Effector memory CD4-positive, alpha-beta T cell (primary cell): Measurements from ENCODE around the gene MRPL32.

ENCODE experiments used
- DNase-seq, 3 donors: peaks; one replicate each; pipeline ENCODE4 v3.0.0-alpha.2; 2020
- H3K27ac ChIP-seq: 2 replicates; pipeline ENCODE4 v1.7.0; 2013; ENCODE audit warnings: mild to moderate bottlenecking, low read length, moderate library complexity; ENCODE audit not compliant: insufficient read depth, poor library complexity, severe bottlenecking
- H3K27me3 ChIP-seq: replicated peaks from 2 replicates; pipeline ENCODE4 v1.7.0; 2013; ENCODE audit warnings: mild to moderate bottlenecking, low read length; ENCODE audit not compliant: insufficient read depth, control insufficient read depth, poor library complexity, severe bottlenecking
- H3K36me3 ChIP-seq: 2 replicates; pipeline ENCODE4 v1.7.0; 2013; ENCODE audit warnings: mild to moderate bottlenecking, low read length, moderate library complexity; ENCODE audit not compliant: control insufficient read depth, insufficient read depth
- H3K4me1 ChIP-seq: 2 replicates; pipeline ENCODE4 v1.7.0; 2013; ENCODE audit warnings: low read length, mild to moderate bottlenecking; ENCODE audit not compliant: control insufficient read depth, insufficient read depth, poor library complexity, severe bottlenecking
- H3K4me3 ChIP-seq: 2 replicates; pipeline ENCODE4 v1.7.0; 2013; ENCODE audit warnings: low read length, low read depth, mild to moderate bottlenecking; ENCODE audit not compliant: insufficient read depth, poor library complexity, severe bottlenecking
- H3K9me3 ChIP-seq: 2 replicates; pipeline ENCODE4 v1.7.0; 2013; ENCODE audit warnings: mild to moderate bottlenecking, low read length, moderate library complexity; ENCODE audit not compliant: control insufficient read depth

The MRPL32 gene

GRCh38 chr7:42982604-42983115, 50.5 kb downstream of the MRPL32 start:
- H3K27me3 ChIP-seq: no peaks in the 10 kb centered on the region
- no peak overlapping the region for H3K27ac ChIP-seq
- DNase-seq: no peak
- no peaks in the 10 kb centered on the region for H3K9me3 ChIP-seq
- H3K36me3 ChIP-seq: no peaks in the 10 kb centered on the region
- no peaks in the 10 kb centered on the region for H3K4me1 ChIP-seq
- H3K4me3 ChIP-seq: no peak overlapping the region

- Histone ChIP-seq H3K4me3 (no peak overlapping the region), H3K27me3 (no peaks in the 10 kb centered on the region)
- DNase-seq: no peak
Observed at GRCh38 chr7:42984137-42984536, 52.0 kb downstream of the MRPL32 start.

GRCh38 chr7:42986213-42986612, 54.0 kb downstream of the MRPL32 start:
- Histone ChIP-seq H3K4me3 (no peak overlapping the region), H3K9me3 (no peaks in the 10 kb centered on the region), H3K4me1 (no peaks in the 10 kb centered on the region), H3K27me3 (no peaks in the 10 kb centered on the region), H3K27ac (no peak overlapping the region), H3K36me3 (no peaks in the 10 kb centered on the region)
- DNase-seq: no peak

More at GRCh38 chr7:42984137-42984536, 52.0 kb downstream of the MRPL32 start:
- Histone ChIP-seq H3K27ac (no peak overlapping the region), H3K9me3 (no peaks in the 10 kb centered on the region), H3K4me1 (no peaks in the 10 kb centered on the region), H3K36me3 (no peaks in the 10 kb centered on the region)

- H3K4me3 ChIP-seq: no peak overlapping the region
- no peak for DNase-seq
- H3K4me1 ChIP-seq: no peaks in the 10 kb centered on the region
- no peaks in the 10 kb centered on the region for H3K36me3 ChIP-seq
- no peak overlapping the region for H3K27ac ChIP-seq
- H3K9me3 ChIP-seq: no peaks in the 10 kb centered on the region
- no peaks in the 10 kb centered on the region for H3K27me3 ChIP-seq
Observed at GRCh38 chr7:42986781-42987248, 54.6 kb downstream of the MRPL32 start.
